Activated T-helper 1 cell treated with anti-CD3 and anti-CD28 coated beads, Interleukin-12 subunit alpha, Interleukin-12 subunit beta, Interleukin-2, Interleukin-4 antibody, amounts not matched to agents 30 ng/mL and 10 ng/mL and 1 ng/mL, durations not matched to agents 14 hours and 24 hours and 36 hours (primary cell): ENCODE data around the gene LIN54. TPM values are rescaled to one million over a fixed set of nuclear protein-coding genes. Genes with fewer than 3 reads are reported as not detected.

ENCODE experiments used
- DNase-seq: peaks from one replicate; pipeline ENCODE4 v3.0.0; 2021; ENCODE audit warnings: low spot score
- H3K27ac Mint-ChIP-seq: one replicate; pipeline ENCODE4 v1.8.0; 2021; ENCODE audit warnings: mild to moderate bottlenecking, mixed read lengths
- H3K27me3 Mint-ChIP-seq: one replicate; pipeline ENCODE4 v1.8.0; 2022; ENCODE audit warnings: mild to moderate bottlenecking, moderate library complexity, mixed read lengths; ENCODE audit not compliant: insufficient read depth
- H3K36me3 Mint-ChIP-seq: one replicate; pipeline ENCODE4 v1.8.0; 2021; ENCODE audit warnings: low read depth, mixed read lengths
- H3K4me1 Mint-ChIP-seq: one replicate; pipeline ENCODE4 v1.8.0; 2021; ENCODE audit warnings: low read depth, mixed read lengths
- H3K4me3 Mint-ChIP-seq: one replicate; pipeline ENCODE4 v1.8.0; 2021; ENCODE audit warnings: mild to moderate bottlenecking, moderate library complexity, mixed read lengths
- H3K9me3 Mint-ChIP-seq: one replicate; pipeline ENCODE4 v1.8.0; 2021; ENCODE audit warnings: mixed read lengths
- intact Hi-C: fragments of 100-400 bp; cut with micrococcal nuclease; formaldehyde crosslinking; loops from one replicate; pipeline ENCODE4 v1.15.1; 2024
- total RNA-seq: library from RNA; stranded (reverse); gene quantifications from 2 replicates; pipeline ENCODE4 v1.2.3, GENCODE V29; 2022

Gene LIN54
- total RNA-seq, 1 donor from 2014 or later, result 26.6 TPM

GRCh38 chr4:82913305-82913704 is 97.3 kb downstream of the LIN54 start:
- no peaks in the 10 kb centered on the region for H3K9me3 Mint-ChIP-seq
- no peak overlapping the region for H3K4me3 Mint-ChIP-seq
- H3K27ac Mint-ChIP-seq, result no peak overlapping the region
- H3K27me3 Mint-ChIP-seq, result peaks cover 2% of the 10 kb centered on the region
- intact Hi-C loops, result no loop called here
- H3K4me1 Mint-ChIP-seq, result no peaks in the 10 kb centered on the region
- peaks cover 10% of the 10 kb centered on the region for H3K36me3 Mint-ChIP-seq
- DNase-seq, result no peak

GRCh38 chr4:82909326-82909725 is 101.3 kb downstream of the LIN54 start:
- Mint-ChIP-seq H3K27me3 (peaks cover 7% of the 10 kb centered on the region), H3K4me1 (peaks cover 12% of the 10 kb centered on the region), H3K4me3 (no peak overlapping the region), H3K36me3 (peaks cover 9% of the 10 kb centered on the region), H3K9me3 (no peaks in the 10 kb centered on the region), H3K27ac (no peak overlapping the region)
- intact Hi-C loops, result loop anchor here (10.0 kb wide), 1 partner anchor 575 kb away; the partner anchor contains the start of gene ABRAXAS1
- DNase-seq, result no peak

- intact Hi-C loops, result loop anchor here (10.0 kb wide), 1 partner anchor 578 kb away; the partner anchor contains the start of gene ABRAXAS1
Measured at GRCh38 chr4:82906469-82906868, 104.2 kb downstream of the LIN54 start.

GRCh38 chr4:82905205-82905604 is 105.4 kb downstream of the LIN54 start:
- Mint-ChIP-seq H3K27ac (peak overlapping the region; percentile 54), H3K36me3 (peaks cover 7% of the 10 kb centered on the region), H3K27me3 (peaks cover 7% of the 10 kb centered on the region), H3K4me1 (peaks cover 22% of the 10 kb centered on the region), H3K4me3 (peak overlapping the region; percentile 12), H3K9me3 (no peaks in the 10 kb centered on the region)
- intact Hi-C loops, result loop anchor here (1.0 to 10.0 kb wide), 7 partner anchors 14 to 580 kb away; partner anchors contain the start of genes ABRAXAS1, COPS4 and SEC31A
- peak; percentile 25 for DNase-seq

More at GRCh38 chr4:82906469-82906868, 104.2 kb downstream of the LIN54 start:
- no peaks in the 10 kb centered on the region for H3K9me3 Mint-ChIP-seq
- no peak overlapping the region for H3K27ac Mint-ChIP-seq
- DNase-seq, result no peak
- no peak overlapping the region for H3K4me3 Mint-ChIP-seq
- peaks cover 7% of the 10 kb centered on the region for H3K27me3 Mint-ChIP-seq
- H3K4me1 Mint-ChIP-seq, result peaks cover 22% of the 10 kb centered on the region
- peaks cover 12% of the 10 kb centered on the region for H3K36me3 Mint-ChIP-seq

- Mint-ChIP-seq H3K4me3 (peak overlapping the region; percentile 63), H3K36me3 (peaks cover 11% of the 10 kb centered on the region), H3K27ac (peak overlapping the region; percentile 93), H3K9me3 (no peaks in the 10 kb centered on the region), H3K27me3 (peaks cover 6% of the 10 kb centered on the region), H3K4me1 (peaks cover 22% of the 10 kb centered on the region)
- intact Hi-C loops, result loop anchor here (1.0 to 10.0 kb wide), 6 partner anchors 13 to 1411 kb away; partner anchors contain the start of genes ABRAXAS1, COQ2, PLAC8 and SEC31A
- DNase-seq, result no peak
Measured at GRCh38 chr4:82903737-82904136, 106.9 kb downstream of the LIN54 start.

- no peak for DNase-seq
- Mint-ChIP-seq H3K27ac (no peak overlapping the region), H3K4me1 (peaks cover 30% of the 10 kb centered on the region), H3K9me3 (no peaks in the 10 kb centered on the region), H3K4me3 (no peak overlapping the region), H3K36me3 (peaks cover 22% of the 10 kb centered on the region), H3K27me3 (peaks cover 3% of the 10 kb centered on the region)
- intact Hi-C loops, result loop anchor here (2.0 to 10.0 kb wide), 4 partner anchors 211 to 1409 kb away; partner anchors contain the start of genes ABRAXAS1 and PLAC8
Measured at GRCh38 chr4:82901183-82901718, 109.4 kb downstream of the LIN54 start.

GRCh38 chr4:82900411-82901182 is 110.0 kb downstream of the LIN54 start, which contains the start of gene THAP9:
Gene THAP9 (plus strand): TSS chr4:82900735. CDS start chr4:82900803, 68 bp downstream.
- peak; percentile 98 for DNase-seq
- intact Hi-C loops, result loop anchor here (1.0 to 10.0 kb wide), 11 partner anchors 35 to 1408 kb away; partner anchors contain the start of genes ABRAXAS1, COPS4, HELQ and LIN54
- H3K4me1 Mint-ChIP-seq, result peaks cover 27% of the 10 kb centered on the region
- H3K9me3 Mint-ChIP-seq, result no peaks in the 10 kb centered on the region
- no peak within 1 kb of the TSS for H3K27ac Mint-ChIP-seq
- no peak within 1 kb of the TSS for H3K4me3 Mint-ChIP-seq
- H3K36me3 Mint-ChIP-seq, result peaks cover 24% of the 10 kb centered on the region
- H3K27me3 Mint-ChIP-seq, result peaks cover 3% of the 10 kb centered on the region

- Mint-ChIP-seq H3K36me3 (peaks cover 26% of the 10 kb centered on the region), H3K4me3 (no peak overlapping the region), H3K27me3 (no peaks in the 10 kb centered on the region), H3K9me3 (no peaks in the 10 kb centered on the region), H3K27ac (no peak overlapping the region), H3K4me1 (peaks cover 24% of the 10 kb centered on the region)
- intact Hi-C loops, result loop anchor here (1.0 to 10.0 kb wide), 11 partner anchors 35 to 1408 kb away; partner anchors contain the start of genes ABRAXAS1, COPS4, HELQ and LIN54
- no peak for DNase-seq
Measured at GRCh38 chr4:82900066-82900410, 110.6 kb downstream of the LIN54 start.

- H3K27ac Mint-ChIP-seq, result no peak overlapping the region
- peaks cover 27% of the 10 kb centered on the region for H3K4me1 Mint-ChIP-seq
- H3K27me3 Mint-ChIP-seq, result no peaks in the 10 kb centered on the region
- no peak overlapping the region for H3K4me3 Mint-ChIP-seq
- DNase-seq, result no peak
- no peaks in the 10 kb centered on the region for H3K9me3 Mint-ChIP-seq
- intact Hi-C loops, result loop anchor here (1.0 to 10.0 kb wide), 12 partner anchors 8 to 1407 kb away; partner anchors contain the start of genes ABRAXAS1, COPS4, HELQ and LIN54
- H3K36me3 Mint-ChIP-seq, result peaks cover 31% of the 10 kb centered on the region
Measured at GRCh38 chr4:82899374-82900065, 111.1 kb downstream of the LIN54 start.

- H3K27ac Mint-ChIP-seq, result peak overlapping the region; percentile 22
- no peaks in the 10 kb centered on the region for H3K27me3 Mint-ChIP-seq
- peaks cover 29% of the 10 kb centered on the region for H3K4me1 Mint-ChIP-seq
- H3K9me3 Mint-ChIP-seq, result no peaks in the 10 kb centered on the region
- intact Hi-C loops, result loop anchor here (1.0 kb wide), 1 partner anchor 7 kb away; the partner anchor contains the start of gene SEC31A
- no peak overlapping the region for H3K4me3 Mint-ChIP-seq
- H3K36me3 Mint-ChIP-seq, result peaks cover 37% of the 10 kb centered on the region
- no peak for DNase-seq
Measured at GRCh38 chr4:82898322-82899243, 112.0 kb downstream of the LIN54 start.

- no peak overlapping the region for H3K4me3 Mint-ChIP-seq
- DNase-seq, result no peak
- H3K9me3 Mint-ChIP-seq, result no peaks in the 10 kb centered on the region
- H3K4me1 Mint-ChIP-seq, result peaks cover 34% of the 10 kb centered on the region
- peaks cover 38% of the 10 kb centered on the region for H3K36me3 Mint-ChIP-seq
- intact Hi-C loops, result no loop called here
- H3K27ac Mint-ChIP-seq, result no peak overlapping the region
- no peaks in the 10 kb centered on the region for H3K27me3 Mint-ChIP-seq
Measured at GRCh38 chr4:82896755-82897154, 113.9 kb downstream of the LIN54 start.

GRCh38 chr4:82893942-82894341 is 116.7 kb downstream of the LIN54 start:
- no peak for DNase-seq
- intact Hi-C loops, result no loop called here
- H3K4me1 Mint-ChIP-seq, result peaks cover 48% of the 10 kb centered on the region
- H3K4me3 Mint-ChIP-seq, result no peak overlapping the region
- H3K27me3 Mint-ChIP-seq, result no peaks in the 10 kb centered on the region
- H3K36me3 Mint-ChIP-seq, result peaks cover 36% of the 10 kb centered on the region
- H3K27ac Mint-ChIP-seq, result no peak overlapping the region
- H3K9me3 Mint-ChIP-seq, result no peaks in the 10 kb centered on the region
